DOHH2 (cell line): ENCODE data around the gene NYAP2.

Experiments
- H3F3A ChIP-seq: fragments of 200-600 bp; sonication (generic), shearing (Covaris generic); 2 replicates; pipeline ENCODE4 v1.6.0; 2016; ENCODE audit warnings: antibody characterized with exemption, mild to moderate bottlenecking; ENCODE audit not compliant: control insufficient read depth, insufficient read depth
- H3K27ac ChIP-seq: fragments of 200-600 bp; sonication (generic); 2 replicates; pipeline ENCODE4 v1.5.1; 2014; ENCODE audit warnings: low read depth, mild to moderate bottlenecking, low read length, moderate library complexity
- H3K27me3 ChIP-seq: fragments of 200-600 bp; sonication (generic); 2 replicates; pipeline ENCODE4 v1.6.1; 2014; ENCODE audit warnings: mild to moderate bottlenecking, low read length, mixed read lengths; ENCODE audit not compliant: control insufficient read depth
- H3K36me3 ChIP-seq: fragments of 200-600 bp; sonication (generic); 2 replicates; pipeline ENCODE4 v1.6.1; 2014; ENCODE audit warnings: mild to moderate bottlenecking, low read length, moderate library complexity, mixed read lengths; ENCODE audit not compliant: control insufficient read depth
- H3K4me1 ChIP-seq: fragments of 200-600 bp; sonication (generic); 2 replicates; pipeline ENCODE4 v1.6.1; 2014; ENCODE audit warnings: mild to moderate bottlenecking, low read length, mixed read lengths; ENCODE audit not compliant: control insufficient read depth
- H3K4me2 ChIP-seq: fragments of 200-600 bp; sonication (generic); 2 replicates; pipeline ENCODE4 v1.6.0; 2014; ENCODE audit warnings: mild to moderate bottlenecking, low read length, moderate library complexity
- H3K4me3 ChIP-seq: fragments of 200-600 bp; sonication (generic); 2 replicates; pipeline ENCODE4 v1.5.1; 2014; ENCODE audit warnings: mild to moderate bottlenecking, low read length, mixed read lengths
- H3K79me2 ChIP-seq: fragments of 200-600 bp; sonication (generic); 2 replicates; pipeline ENCODE4 v1.6.1; 2014; ENCODE audit warnings: mild to moderate bottlenecking, low read length, mixed read lengths; ENCODE audit not compliant: control insufficient read depth
- H3K9me2 ChIP-seq: fragments of 200-600 bp; sonication (generic); replicated peaks from 2 replicates; pipeline ENCODE4 v1.6.1; 2014; ENCODE audit warnings: mild to moderate bottlenecking, low read length, mixed read lengths; ENCODE audit not compliant: control insufficient read depth
- H3K9me3 ChIP-seq: fragments of 200-600 bp; sonication (generic); 2 replicates; pipeline ENCODE4 v1.6.1; 2014; ENCODE audit warnings: antibody characterized with exemption, low read length, mixed read lengths; ENCODE audit not compliant: control insufficient read depth, insufficient read depth
- H4K20me1 ChIP-seq: fragments of 200-600 bp; sonication (generic); 2 replicates; pipeline ENCODE4 v1.6.0; 2014; ENCODE audit warnings: low read depth, mild to moderate bottlenecking, antibody characterized with exemption, low read length, moderate library complexity; ENCODE audit not compliant: control insufficient read depth, insufficient read depth
- EZH2phosphoT487 ChIP-seq: fragments of 200-600 bp; sonication (generic); IDR thresholded peaks from 2 replicates; pipeline ENCODE4 v1.6.1; 2017; ENCODE audit warnings: borderline replicate concordance, mild to moderate bottlenecking, antibody characterized with exemption, low read length, moderate library complexity, mixed read lengths
- TF ChIP-seq, protein P1 (sequence below): fragments of 200-600 bp; sonication (generic); IDR thresholded peaks from one replicate; pipeline ENCODE4 v1.5.1; 2014; ENCODE audit warnings: antibody characterized with exemption, mild to moderate bottlenecking, low read depth, low read length; ENCODE audit not compliant: poor library complexity, severe bottlenecking

NYAP2 gene

DNA sequence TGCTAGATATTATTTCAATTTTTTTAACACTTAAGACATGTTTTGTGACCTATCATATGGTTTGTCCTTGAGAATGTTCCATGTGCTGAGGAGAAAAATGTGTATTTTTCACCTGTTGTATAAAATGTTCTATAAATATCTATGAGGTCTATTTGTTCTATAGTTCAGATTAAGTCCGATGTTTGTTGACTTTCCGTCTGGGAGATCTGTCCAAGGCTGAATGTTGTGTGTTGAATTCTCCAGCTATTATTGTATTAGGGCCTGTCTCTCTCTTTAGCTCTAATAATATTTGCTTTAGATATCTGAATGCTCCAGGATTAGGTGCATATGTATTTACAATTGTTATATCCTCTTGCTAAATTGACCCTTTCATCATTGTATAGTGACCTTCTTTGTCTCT, 144.1 kb downstream of the NYAP2 start:
- TF ChIP-seq, protein P1, sequence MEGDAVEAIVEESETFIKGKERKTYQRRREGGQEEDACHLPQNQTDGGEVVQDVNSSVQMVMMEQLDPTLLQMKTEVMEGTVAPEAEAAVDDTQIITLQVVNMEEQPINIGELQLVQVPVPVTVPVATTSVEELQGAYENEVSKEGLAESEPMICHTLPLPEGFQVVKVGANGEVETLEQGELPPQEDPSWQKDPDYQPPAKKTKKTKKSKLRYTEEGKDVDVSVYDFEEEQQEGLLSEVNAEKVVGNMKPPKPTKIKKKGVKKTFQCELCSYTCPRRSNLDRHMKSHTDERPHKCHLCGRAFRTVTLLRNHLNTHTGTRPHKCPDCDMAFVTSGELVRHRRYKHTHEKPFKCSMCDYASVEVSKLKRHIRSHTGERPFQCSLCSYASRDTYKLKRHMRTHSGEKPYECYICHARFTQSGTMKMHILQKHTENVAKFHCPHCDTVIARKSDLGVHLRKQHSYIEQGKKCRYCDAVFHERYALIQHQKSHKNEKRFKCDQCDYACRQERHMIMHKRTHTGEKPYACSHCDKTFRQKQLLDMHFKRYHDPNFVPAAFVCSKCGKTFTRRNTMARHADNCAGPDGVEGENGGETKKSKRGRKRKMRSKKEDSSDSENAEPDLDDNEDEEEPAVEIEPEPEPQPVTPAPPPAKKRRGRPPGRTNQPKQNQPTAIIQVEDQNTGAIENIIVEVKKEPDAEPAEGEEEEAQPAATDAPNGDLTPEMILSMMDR, result no peak
- TF ChIP-seq EZH2phosphoT487, result no peak
- no peaks in the 10 kb centered on the region for H3F3A ChIP-seq
- H3K36me3 ChIP-seq, result no peaks in the 10 kb centered on the region
- no peaks in the 10 kb centered on the region for H3K9me2 ChIP-seq
- H3K27ac ChIP-seq, result no peak overlapping the region
- H4K20me1 ChIP-seq, result no peaks in the 10 kb centered on the region
- no peaks in the 10 kb centered on the region for H3K9me3 ChIP-seq
- no peak overlapping the region for H3K4me2 ChIP-seq
- H3K4me3 ChIP-seq, result no peak overlapping the region
- no peaks in the 10 kb centered on the region for H3K27me3 ChIP-seq
- no peaks in the 10 kb centered on the region for H3K79me2 ChIP-seq
- no peaks in the 10 kb centered on the region for H3K4me1 ChIP-seq

DNA sequence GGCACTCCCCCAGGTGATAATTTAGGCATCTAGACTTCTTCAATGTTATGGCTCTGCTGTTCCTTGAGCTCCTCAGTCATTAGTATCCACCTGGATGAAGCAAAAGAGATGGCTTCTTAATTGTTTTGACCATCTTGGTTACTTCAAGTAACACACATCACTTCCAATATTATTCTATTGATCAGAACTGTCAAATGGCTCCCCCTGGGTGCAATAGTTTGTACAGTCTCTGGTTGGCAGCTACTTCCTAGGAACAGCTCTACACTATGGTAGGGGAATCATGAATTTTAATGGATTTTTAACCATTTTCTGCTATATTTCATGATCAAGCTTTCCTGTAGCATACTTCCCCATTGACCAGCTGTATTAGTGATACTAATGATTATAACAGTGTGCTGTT, 157.0 kb downstream of the NYAP2 start:
- H3K4me1 ChIP-seq, result no peaks in the 10 kb centered on the region
- no peak for TF ChIP-seq EZH2phosphoT487
- TF ChIP-seq, protein P1, result no peak
- no peak overlapping the region for H3K4me3 ChIP-seq
- H3K79me2 ChIP-seq, result no peaks in the 10 kb centered on the region
- H3K27ac ChIP-seq, result no peak overlapping the region
- H3K4me2 ChIP-seq, result no peak overlapping the region
- H3K9me3 ChIP-seq, result no peaks in the 10 kb centered on the region
- H3K27me3 ChIP-seq, result no peaks in the 10 kb centered on the region
- no peaks in the 10 kb centered on the region for H3K9me2 ChIP-seq
- no peaks in the 10 kb centered on the region for H3F3A ChIP-seq
- no peaks in the 10 kb centered on the region for H3K36me3 ChIP-seq
- H4K20me1 ChIP-seq, result no peaks in the 10 kb centered on the region

- H3K4me2 ChIP-seq, result no peak overlapping the region
- H3K9me2 ChIP-seq, result no peaks in the 10 kb centered on the region
- no peak overlapping the region for H3K4me3 ChIP-seq
- no peaks in the 10 kb centered on the region for H3K79me2 ChIP-seq
- no peak overlapping the region for H3K27ac ChIP-seq
- H3K4me1 ChIP-seq, result no peaks in the 10 kb centered on the region
- TF ChIP-seq, protein P1, result no peak
- no peak for TF ChIP-seq EZH2phosphoT487
- no peaks in the 10 kb centered on the region for H3K36me3 ChIP-seq
- H4K20me1 ChIP-seq, result no peaks in the 10 kb centered on the region
- H3K27me3 ChIP-seq, result no peaks in the 10 kb centered on the region
- no peaks in the 10 kb centered on the region for H3F3A ChIP-seq
- no peaks in the 10 kb centered on the region for H3K9me3 ChIP-seq
Observed at GRCh38 chr2:225558399-225559071, 159.0 kb downstream of the NYAP2 start.
